ENCODE measurements around the gene PLSCR5.
A peak's percentile ranks its signal among the peaks of the same experiment; 100 is the strongest.

Gene PLSCR5, protein sequence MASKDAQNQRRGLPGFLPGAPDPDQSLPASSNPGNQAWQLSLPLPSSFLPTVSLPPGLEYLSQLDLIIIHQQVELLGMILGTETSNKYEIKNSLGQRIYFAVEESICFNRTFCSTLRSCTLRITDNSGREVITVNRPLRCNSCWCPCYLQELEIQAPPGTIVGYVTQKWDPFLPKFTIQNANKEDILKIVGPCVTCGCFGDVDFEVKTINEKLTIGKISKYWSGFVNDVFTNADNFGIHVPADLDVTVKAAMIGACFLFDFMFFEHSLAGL

DNA sequence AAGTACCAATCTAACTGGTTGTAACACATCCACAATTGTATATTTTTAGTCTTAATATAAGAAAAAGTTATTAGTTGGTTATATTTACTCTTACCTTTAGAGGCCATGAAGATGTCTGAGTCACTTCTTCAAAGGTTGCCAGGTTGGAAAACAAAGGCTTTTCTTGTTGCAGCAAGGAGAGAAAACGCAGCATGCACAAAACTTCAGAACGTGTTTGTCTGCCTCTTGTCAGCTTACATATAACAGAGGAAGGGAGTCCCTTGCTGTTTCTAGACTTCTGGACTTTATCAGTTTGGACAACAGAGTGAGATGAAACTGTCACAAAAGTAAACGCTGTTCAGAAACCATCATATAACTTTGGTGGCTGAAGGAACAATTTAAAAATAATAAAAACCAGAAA, at the start of gene PLSCR5:
Gene PLSCR5 (minus strand): TSS at position 241 of the 400 bp plus-strand sequence. CDS start 134 bp downstream, at position 107.
- no peak for DNase-seq (ENCODE audit: low spot score)

DNA sequence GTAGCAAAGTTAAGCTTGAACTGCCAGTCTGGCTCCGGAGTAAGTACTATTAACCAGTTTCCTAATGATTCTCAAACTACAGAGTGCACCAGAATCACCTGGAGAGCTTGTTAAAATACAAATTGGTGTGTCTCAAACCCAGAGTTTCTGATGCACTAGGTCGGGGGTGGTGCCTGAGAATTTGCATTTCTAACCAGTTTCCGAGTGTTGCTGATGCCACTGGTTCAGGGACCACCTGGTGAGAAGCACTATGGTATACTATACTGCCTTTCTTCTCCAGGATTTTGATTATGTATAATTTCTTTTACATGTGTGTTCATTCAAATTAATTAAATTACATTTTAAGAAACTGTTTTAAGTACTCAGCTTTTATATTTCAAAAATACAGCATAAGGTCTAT, 48.8 kb upstream of the PLSCR5 start:
- no peak for DNase-seq (ENCODE audit: low spot score)

DNA sequence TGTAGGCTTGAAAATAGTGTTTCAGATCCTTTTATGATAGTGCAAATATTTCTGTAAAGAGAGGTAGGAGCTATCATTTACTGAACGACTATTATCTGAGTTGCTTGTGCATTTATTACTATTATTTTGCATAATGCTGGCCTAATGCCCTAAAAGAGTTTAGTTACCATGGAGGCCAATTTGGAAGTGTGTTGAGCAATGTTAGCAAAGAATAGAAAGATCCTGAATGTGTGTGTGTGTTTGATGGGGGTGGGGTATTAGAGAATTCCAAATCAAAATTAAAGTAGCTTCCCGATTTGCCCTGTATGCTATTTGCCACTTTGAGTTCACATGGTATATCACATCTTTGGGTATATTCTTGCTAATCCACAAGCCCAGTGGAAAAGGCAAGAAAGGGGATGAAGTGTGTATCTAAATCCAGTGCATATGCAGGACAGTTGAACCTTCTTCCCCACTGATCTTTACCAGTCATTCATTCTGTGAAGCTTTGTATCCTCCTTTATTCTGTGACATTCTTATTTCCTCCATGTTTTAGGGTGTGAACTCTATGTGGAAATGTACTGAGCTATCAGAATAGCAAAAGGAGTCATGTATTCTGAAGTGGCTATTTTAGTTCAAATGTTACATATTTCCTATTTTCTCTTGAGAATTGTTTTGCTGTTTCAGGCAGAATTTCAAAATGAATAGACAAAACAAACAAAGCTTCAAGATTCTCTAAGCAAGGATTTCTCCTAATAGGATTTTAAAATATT, 45.7 kb upstream of the PLSCR5 start:
- DNase-seq (ENCODE audit: low spot score): no peak

DNA sequence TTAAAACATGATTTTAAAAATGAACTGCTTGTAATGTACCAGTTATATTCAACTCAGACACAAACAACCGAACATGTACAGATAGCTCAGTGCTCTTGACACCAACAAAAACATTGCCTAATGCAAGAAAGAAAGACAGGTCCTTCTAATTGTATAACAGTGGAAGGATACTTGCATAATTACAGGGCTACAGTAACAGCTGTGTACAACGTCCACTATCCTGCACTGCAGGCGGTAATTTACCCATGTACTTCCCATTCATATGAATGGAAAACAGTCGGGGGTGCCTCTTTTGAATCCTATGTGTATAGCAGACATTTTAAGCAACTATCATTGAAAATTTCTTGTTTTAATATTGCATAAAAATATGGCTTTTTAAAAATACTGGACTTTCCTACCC, 41.1 kb upstream of the PLSCR5 start:
- no peak for DNase-seq (ENCODE audit: low spot score)

DNA sequence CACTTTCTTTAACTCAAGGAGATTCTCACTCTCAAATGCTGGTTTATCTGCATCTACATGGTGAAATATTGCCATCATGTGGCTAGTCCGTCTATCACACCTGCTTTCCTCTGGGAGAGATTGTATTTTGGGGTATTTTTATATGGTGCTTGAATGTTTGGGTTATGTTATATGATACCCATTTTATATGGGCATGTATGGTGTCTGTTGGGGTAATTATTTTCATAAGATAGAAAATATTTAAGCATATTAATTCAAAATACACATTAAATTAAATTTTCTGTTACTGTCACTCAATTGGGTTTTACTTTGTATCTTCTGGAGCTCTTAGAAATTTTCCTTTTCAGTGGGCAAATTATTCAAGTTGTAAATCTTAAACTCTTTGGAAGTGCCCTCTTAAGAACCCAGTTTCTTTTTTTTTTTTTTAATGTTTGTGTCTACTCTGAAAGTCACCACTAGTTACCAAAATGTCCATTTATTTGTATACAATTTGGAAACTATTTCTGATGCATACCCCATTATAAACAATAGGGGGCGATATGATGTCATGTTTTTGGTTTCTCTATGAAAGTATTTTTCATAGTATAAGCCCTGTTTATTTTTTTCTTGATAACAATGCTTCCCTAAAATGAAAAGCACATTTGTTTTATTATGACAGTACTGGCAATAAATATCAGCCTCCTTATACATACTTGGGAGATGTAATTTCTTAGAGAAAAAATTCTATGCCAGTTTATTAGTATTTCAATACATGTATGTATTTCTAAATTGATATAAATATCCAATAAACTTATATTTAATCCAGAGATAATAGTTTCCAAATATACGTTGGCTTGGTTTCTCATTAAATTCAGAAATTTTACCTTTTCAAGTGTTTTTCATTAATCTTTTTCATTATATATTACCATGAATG, 36.1 kb upstream of the PLSCR5 start:
- DNase-seq (ENCODE audit: low spot score): peak; percentile 25

DNA sequence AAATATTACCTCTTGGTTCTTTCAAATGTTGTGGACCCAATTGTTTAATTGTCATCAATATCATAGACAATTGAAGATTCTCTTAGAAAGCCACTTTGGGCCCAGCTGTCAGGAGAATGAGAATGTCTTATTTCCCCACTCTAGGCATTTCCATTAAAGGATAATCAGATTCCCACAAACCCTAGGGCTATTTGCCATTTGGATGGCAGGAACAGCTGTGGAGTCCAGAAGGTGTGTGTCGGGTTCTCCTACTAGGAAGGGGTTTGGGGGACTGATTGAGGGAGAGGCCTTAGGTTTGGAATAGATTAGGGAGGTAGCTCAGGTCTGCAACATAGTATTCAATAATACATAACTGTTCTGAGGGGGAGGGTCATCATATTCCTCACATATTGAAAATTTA, 35.2 kb upstream of the PLSCR5 start:
- no peak for DNase-seq (ENCODE audit: low spot score)

DNA sequence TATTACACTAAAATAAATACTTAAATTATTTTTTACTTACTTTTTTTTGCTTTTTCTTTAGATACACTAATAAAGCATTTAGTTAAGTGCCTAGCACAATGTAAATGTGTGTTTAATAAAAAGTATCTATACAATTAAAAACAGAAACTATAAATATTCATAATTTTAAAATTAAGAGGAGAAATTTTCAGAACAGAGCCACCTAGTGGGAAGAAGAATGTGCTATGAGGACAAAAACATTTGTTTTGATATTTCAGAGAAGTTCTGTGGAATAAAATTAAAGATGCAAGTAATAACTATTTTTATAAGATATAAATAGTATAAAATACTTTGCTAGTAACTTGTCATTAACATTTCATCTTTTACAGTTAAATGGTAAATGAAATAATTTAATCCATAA, 33.6 kb upstream of the PLSCR5 start:
- no peak for DNase-seq (ENCODE audit: low spot score)

DNA sequence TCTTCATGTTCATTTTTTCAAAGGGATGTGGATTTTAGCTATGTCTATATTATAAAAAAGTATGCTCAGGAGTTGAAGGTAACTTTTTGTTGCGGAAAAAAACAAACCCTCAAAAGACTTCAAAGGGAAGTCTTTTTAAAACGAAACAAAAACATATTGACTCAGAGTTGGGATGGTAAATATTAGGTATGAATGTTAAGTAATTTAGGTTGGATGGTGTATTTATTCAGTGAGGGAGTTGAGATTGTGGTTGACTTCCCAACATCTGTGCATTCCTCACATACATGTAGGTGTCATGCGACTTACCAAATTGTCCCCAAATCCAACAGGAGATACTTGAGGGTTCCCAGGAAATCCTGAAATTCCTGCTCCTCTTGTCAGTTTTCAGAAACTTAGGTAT, 32.7 kb upstream of the PLSCR5 start:
- DNase-seq (ENCODE audit: low spot score): no peak

DNA sequence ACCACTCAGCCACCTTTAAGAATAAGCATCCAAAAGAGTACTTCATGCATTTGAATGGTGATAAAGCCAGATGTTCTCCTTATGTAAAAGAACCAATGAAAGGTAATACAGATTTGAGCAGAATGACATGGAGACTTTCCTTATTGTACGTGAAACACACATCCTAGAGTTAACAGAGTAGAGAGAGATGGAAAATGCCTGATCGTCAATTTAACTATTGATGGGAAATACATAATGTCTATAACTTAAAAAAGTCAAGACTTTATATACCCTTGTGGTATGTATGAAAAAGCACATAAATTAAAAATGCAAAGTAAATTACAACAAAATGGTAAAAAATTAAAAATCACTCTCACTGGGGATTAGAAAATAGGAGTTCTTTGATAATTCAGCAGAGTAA, 31.7 kb upstream of the PLSCR5 start:
- DNase-seq (ENCODE audit: low spot score): no peak

DNA sequence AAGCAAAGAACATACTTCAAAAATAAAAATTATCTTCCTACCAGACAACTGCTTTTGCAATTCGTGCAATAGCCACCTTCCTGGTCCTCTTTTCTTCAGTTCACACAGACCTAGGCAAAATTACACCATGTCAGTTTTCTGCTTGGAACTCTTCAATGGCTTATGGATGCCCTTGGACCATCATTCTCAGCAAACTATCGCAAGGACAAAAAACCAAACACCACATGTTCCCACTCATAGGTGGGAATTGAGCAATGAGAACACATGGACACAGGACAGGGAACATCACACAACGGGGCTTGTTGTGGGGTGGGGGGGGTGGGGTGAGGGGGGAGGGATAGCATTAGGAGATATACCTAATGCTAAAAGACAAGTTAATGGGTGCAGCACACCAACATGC, 29.2 kb upstream of the PLSCR5 start:
- DNase-seq (ENCODE audit: low spot score): no peak

DNA sequence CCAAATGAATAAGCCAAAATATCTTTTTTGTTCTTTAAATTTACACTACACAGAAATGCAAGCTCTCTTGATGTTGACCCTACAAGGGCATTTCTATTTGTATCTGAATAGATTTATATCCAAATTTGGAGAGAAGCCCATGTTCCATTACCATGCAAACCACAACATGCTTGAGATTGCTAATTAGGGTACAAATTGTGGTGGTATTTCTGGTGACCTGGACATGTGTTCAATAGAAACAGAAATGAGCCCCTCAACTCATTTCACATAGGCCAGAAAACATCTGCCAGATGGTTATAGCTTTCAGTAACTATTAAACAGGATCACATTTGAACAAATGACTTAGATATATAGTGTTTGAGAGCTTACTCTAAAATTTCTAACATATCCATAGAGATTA, 23.5 kb upstream of the PLSCR5 start:
- DNase-seq (ENCODE audit: low spot score): no peak

DNA sequence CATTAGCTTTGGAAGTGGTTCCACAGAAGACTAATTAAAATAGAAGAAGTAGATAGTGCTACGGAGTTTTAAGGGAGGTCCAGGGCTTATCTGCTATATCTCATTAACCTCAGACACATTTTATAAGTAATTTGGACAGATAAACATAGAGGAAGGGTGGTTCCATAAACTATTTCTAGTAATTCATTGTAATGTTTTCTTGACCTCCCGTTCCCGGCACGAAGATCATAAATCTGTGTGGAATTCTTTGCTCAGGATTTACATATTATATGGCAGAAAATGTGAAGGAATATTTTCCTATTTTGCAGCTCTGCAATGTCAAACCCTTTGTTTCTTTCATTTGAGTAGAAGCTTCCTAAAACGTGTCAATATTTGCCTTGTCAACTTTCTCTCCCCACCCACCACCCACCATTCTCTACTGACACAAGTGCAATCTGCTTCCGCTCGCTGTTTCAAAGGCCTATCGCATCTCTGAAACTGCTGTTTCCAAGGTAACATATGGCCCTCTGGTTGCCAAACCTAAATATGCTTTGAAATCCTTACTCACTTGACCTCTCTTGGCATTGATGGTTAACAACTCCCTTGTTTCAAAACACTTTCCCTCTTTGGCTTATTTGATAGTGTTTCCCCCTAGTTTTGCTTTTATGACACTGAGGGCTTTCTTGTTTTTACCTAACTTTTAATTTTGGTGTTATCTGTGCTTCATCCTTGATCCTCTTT, 21.4 kb upstream of the PLSCR5 start:
- no peak for DNase-seq (ENCODE audit: low spot score)

DNA sequence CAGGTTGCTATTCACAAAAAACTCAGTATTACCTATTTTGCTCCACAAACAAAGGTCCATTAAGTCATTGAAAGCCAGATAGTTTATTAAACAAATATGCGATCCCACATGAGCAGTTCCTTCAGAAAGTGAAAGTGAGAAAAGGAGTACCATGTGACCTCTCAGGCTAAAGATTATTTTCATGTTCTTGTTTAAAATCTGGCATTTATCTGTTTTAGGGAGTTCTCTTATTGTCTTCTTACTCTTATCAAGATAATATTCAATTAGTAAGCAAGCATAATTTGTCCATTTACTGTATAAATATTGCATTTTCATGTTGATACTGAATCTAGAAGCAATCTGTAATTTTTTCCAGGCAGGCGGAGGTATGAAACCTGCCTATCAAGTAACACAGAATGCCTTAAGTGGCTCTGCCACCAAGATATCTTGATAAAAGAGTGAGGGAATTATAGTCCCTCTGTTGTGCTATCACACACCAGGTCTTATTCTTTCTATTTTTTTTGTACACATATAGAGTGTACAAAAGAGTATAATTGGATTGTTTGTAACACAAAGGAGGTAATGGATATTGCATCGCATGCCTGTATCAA, 20.1 kb upstream of the PLSCR5 start:
- DNase-seq (ENCODE audit: low spot score): peak; percentile 23

DNA sequence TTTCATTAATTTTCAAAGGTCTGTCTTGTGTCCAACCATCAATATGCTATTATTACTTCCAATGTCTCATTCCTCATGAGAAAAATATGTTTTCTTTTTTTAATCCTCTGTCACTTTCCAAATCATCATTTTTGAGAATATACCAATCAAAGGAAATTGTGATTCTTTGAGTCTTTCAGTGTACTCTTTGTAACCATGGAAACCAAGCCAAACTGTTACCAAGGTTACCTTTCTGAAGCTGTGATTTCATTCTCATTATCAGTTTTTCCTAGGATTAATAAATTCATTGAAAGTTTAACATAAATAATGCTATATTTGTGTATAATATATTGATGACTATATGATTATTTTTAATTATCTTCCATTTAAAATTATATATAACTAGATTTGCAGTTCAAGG, 16.6 kb upstream of the PLSCR5 start:
- no peak for DNase-seq (ENCODE audit: low spot score)

DNA sequence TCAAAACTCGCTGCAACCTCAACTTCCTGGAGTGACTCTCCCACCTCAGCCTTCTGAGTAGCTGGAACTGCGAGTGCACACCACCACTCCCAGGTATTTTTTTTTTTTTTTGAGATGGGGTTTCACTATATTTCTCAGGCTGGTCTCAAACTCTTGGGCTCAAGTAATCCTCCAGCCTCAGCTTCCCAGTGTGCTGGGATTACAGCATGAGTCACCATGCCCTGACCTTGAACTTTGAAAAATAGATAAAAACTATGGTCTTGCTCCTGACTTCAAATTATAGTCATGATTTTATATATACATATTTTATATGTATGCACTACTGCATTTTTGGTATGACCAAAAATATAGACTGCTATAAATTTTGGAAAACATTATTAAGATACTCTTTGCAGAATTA, 6.9 kb upstream of the PLSCR5 start:
- DNase-seq (ENCODE audit: low spot score): no peak

DNA sequence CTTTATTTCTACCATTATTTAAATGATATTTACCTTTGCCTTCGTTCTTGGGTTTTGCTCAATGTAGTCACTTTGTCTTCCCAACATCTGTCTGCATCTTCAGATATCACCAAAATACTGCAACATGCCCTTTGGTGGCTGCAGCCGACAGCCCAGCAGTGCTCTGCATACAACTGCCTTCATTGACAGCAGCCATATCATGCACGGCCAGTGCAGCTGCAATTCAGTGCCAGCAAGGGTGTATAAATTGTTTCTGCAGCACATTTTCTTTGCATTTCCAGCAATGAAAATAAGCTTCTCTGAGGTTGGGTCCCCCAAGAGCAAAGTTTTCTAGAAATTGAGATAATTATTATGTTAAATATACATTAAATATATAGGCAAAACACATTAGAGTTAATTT, 6.0 kb upstream of the PLSCR5 start:
- DNase-seq (ENCODE audit: low spot score): no peak

DNA sequence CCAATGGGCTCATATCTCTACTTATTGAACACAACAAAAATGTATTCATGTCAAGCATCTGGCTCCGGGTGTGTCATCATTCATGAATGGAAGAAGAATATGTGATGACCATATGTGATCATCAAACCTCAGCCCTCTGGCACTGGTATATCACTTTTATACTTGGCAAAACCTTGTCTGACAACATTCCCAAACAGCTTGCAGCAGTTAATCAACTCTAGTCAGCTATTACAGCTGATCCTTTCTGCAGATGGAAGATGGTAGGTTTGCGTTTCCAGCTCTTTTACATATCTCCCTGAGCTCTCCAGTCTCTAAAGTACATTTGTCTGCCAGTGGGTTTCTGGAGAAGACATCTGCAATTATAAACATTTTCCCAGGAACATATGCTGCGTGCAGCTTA, 6.6 kb downstream of the PLSCR5 start:
- peak; percentile 14 for DNase-seq (ENCODE audit: low spot score)

DNA sequence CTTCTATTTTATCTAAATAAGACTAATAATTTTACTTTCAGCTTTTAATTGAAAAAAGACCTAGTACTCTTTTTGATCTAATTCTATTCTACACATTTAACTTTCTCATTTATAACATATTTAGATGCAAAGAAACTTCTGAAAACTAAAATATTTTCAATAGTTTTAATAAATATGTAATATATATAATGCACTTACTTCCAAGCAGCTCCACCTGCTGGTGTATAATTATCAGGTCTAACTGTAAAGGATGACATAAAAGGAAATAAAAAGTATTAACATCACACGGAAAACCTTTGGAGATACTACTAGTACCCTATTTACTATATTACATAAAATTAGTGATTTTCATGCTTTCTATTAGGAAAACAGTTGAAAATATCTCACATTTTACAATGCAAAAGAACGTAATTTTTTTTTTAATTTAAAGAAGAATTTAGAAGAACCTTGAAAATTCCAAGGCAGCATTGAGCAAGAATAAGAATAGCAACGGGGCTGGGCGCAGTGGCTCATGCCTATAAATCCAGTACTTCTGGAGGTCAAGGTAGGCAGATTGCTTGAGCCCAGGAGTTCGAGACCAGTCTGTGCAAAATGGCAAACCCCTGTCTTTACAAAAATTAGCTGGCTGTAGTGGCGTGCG, 10.2 kb downstream of the PLSCR5 start:
- no peak for DNase-seq (ENCODE audit: low spot score)

DNA sequence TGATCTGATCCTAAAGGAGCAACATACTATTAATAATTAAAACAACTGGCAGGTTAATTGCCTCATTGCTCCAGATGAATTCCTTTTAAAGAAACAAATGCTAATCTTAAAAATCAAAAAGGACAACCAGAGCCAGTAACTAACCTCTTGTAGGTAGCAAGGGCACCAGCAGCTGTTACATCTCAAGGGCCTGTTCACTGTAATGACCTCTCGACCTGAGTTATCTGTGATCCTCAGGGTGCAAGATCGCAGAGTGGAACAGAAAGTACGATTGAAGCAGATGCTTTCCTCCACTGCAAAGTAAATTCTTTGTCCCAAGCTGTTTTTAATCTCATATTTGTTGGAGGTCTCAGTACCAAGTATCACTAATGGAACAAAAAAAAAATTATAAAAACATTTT, 11.4 kb downstream of the PLSCR5 start:
- DNase-seq (ENCODE audit: low spot score): no peak

DNA sequence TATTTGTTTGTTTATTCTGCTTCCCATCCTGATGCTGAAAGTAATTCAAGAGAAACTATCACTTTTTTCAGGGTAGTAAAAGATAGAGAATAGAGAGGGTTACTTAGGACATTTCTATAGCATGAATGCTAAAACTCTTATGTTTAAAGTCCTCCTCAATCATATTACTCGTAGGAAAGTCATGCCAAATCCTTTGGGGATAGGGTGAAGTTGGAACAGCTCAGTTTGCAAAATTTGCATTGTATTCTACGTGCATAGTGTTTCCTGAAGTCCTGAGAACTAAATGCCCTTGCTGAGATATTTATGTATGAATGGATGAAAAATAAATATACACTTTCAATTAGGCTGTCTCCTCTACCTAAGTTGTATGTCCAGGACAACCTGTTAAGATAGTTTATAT, 14.6 kb downstream of the PLSCR5 start:
- no peak for DNase-seq (ENCODE audit: low spot score)

DNA sequence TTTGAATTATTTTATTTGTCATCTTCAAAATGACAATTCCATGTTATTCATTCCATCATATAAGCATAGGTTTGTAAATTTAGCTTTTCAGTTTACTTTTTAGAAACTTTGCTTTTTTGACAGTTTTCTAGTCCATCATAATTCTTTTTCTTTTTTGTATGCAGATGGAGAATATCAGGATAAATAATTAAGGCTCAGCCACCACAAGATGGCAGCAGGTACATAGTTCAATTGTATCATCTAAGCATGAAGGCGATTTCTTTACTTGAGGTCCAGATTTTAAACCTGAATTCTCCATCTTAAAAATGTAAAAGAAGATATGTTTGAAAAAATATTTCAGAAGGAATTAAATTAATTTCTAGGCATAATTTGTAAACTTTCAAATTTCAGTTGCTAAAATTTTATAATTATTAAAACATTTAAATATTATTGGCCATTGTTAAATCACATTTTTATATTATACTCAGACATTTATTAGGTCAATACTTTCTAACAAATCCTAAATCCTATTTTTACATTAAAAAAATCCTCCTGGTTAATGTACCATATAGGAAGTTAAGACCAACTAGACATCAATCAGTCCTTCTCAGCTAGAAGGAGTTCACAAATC, 15.1 kb downstream of the PLSCR5 start:
- peak; percentile 46 for DNase-seq (ENCODE audit: low spot score)

Data from AG20443 (cell line).